NOMO-1 (cell line): ENCODE data around the gene TBL1Y.
"Not testable (repeated sequence)": the region's sequence is repeated elsewhere in the genome, so short reads cannot be mapped to it uniquely, and the experiment has no call there.

Source experiments
- DNase-seq, 2 experiments: peaks; one replicate each; lab custom pipeline; 2025; ENCODE audit not compliant: unreplicated experiment in 2 of 2; lab: John Stamatoyannopoulos, UW

TBL1Y gene

GRCh38 chrY:6910372-6911252 is at the start of gene TBL1Y:
Gene TBL1Y, plus strand, starts transcription at chrY:6910697. Its CDS starts 114,388 bp downstream, at chrY:7025085.
- no peak for DNase-seq

DNA sequence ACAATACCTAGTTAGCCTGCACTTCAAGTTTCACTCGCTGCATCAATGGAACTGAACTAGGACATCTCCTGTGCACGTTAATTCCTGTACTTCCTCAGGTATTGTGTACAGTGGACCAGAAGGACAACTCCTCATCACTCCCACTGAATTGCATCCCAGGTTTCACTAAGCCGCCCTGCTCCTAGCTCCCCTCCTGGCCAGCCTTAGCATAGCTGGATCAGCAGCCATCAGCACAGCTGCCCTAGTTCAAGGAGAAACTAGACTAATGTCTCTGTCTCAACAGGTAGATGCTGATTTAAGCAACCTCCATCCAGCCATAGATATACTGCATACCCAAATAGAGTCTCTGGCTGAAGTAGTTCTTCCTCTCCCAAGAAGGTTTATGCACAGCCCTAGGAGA is 16.0 kb upstream of the TBL1Y start:
- DNase-seq = no peak

DNA sequence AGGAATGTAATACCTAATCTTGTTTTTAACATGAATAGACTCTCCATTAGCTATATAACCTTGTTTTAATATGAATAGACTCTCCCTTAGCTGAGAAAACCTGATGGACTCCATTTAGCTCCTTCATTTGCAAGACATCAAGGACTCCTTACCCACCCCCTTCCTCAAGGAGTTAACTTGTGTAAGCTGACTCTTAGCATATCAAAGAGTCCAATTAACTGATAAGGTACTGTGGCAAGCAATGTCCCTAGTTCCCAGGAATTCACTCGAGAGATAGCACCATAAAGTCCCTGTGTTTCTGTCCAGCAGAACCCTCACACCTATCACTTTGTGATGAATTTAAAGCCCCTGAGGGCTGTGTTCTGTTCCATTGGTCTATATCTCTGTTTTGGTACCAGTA is 15.3 kb upstream of the TBL1Y start:
- no peak for DNase-seq

DNA sequence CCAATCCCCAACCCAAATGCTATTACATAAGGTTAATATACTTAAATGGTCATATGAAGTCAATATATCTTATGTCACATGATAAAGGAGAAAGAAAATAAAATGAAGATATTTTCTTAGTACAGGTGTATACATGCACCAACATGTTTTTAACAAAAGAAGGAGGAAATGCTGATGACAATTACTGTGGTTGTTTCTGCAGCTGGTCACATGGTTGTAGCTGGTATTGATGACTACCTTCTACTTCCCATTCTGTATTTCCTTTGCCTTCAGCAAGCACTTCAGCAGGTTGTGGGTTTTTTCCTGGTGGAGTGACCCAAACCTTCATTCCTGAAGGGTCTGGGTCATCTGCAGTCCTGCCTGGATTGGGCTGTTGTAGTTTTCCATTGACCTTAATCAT is 8.4 kb upstream of the TBL1Y start:
- not testable (repeated sequence) for DNase-seq

GRCh38 chrY:6907591-6907990 is 2.9 kb upstream of the TBL1Y start:
- DNase-seq = no peak

DNA sequence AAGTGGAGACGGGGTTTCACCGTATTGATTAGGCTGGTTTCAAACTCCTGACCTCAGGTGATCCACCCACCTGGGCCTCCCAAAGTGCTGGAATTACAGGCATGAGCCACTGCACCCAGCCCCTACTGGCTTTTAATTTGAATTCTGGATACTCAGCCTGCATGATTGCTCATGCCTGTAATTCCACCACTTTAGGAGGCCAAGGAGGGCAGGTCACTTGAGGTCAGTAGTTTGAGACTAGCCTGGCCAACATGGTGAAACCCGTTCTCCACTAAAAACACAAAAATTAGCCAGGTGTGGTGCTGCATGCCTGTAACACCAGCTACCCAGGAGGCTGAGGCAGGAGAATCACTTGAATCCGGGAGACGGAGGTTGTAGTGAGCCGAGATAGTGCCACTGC is 2.5 kb upstream of the TBL1Y start:
- DNase-seq = not testable (repeated sequence)

GRCh38 chrY:6909118-6909521 is 1.4 kb upstream of the TBL1Y start:
- DNase-seq = no peak

DNA sequence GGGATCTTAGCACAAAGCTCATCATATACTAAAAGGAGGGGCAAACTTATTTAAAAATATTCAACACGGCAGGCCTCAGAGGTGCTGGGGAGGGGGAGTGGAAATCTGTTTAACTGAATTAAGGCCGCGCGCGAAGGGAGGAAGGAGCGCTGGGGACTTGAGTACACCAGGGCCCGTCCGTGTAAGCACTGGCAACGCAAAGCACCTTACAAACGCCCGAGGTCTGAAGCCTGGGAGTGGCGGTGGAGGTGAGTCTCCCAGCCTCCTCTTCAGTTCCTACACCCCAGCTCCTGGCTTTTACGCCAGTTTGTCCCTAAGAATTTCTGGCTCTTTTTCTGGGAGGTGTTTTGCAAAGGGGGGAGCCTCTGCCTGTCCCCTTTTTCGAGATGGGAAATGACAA is 641 bp upstream of the TBL1Y start:
- DNase-seq = no peak

- no peak for DNase-seq
Measured at GRCh38 chrY:6911253-6911881, 870 bp downstream of the TBL1Y start, which contains the start of gene AMELY. Gene AMELY, minus strand, starts transcription at chrY:6911752. Its CDS starts 39,144 bp downstream, at chrY:6872608.

- no peak for DNase-seq
Measured at GRCh38 chrY:6913362-6913761, 2.9 kb downstream of the TBL1Y start.

DNA sequence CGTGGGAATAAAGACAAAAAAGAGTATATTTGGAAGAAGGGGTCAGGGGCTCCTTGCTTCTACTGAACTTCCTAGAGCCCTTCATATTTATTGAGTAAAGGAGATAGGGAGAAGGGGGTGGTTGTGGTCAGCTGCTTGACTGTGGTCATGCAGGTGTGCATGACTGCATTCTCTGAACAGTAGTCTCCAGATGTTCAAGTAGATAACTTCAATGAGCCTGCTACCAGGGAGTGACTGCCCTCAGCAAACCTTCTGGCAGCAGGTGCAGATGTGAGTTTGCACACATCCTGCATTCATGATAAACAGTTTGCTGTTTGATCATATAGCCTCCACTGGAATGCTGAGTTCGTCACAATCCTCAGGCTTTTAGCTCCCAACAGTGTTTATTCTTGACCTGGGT is 10.6 kb downstream of the TBL1Y start:
- no peak for DNase-seq

- DNase-seq = no peak
Measured at GRCh38 chrY:6928265-6928664, 17.8 kb downstream of the TBL1Y start.

- DNase-seq = no peak
Measured at GRCh38 chrY:6929237-6929636, 18.7 kb downstream of the TBL1Y start.

DNA sequence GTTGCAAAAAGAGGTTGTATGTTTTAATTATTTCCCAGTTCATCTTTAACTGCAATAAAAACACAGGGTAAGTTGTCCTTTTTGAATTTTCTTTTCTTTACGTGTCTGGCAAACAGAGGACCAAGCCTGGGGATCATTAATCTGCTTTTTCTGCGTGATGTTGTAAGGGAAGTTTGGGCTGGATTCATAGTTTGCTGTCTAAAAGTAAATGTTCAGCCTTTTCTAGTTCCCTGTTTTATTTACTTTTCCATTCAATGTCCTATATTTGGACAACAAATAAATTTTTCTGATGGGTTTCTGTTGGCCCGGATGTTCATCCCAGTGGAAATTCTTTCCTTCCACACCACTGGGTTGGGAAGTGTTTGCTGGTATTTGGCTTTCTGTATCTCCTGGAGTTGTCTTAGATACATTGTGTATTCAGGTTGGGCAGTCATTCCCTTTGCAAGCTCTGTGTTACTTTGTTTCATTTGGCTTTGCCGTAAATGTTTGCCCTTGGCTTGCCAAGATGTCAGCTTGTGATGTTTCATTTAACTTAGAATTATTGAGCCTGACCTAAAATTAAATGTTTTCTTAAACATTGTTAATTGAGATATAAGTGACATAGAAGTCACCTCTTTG is 21.4 kb downstream of the TBL1Y start:
- no peak for DNase-seq

GRCh38 chrY:6935497-6935896 is 25.0 kb downstream of the TBL1Y start:
- DNase-seq = no peak

DNA sequence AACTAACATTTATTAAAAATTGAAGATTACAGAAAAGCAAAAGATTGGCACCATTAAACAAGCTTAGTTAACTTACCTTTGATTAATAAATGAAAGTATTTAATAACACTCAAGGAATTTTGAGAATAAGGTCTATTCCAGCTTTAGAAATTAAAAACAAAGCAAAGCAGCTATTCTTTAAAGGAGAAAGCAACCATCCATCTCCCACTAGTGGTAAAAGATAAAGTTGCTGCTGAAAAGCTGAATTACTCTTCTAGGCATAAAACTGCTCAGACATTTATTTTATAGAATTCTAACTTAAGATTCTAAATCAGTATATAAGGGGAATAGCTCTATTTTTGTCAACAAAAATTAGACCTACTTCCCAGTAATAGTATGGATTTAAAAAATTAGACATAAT is 37.2 kb downstream of the TBL1Y start:
- DNase-seq = no peak

GRCh38 chrY:6948378-6948777 is 37.9 kb downstream of the TBL1Y start:
- DNase-seq = no peak

DNA sequence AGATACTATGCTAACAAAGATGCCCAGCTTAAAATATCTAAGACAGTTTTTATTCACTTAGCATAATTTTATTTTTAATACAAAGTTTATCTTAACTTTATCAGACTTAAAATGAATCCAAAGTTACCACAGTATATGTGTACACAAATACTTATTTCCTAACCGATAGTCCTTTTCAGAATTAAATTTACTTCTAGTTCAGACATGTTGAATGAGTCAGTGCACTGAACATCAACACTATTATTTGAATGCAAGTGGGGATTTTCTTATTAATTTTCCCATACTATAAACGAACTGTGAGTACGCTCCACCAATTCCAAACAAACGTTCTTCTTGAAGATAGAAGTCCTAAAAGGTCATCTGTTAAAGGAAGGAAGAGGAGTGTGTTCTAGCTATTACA is 39.5 kb downstream of the TBL1Y start:
- no peak for DNase-seq

GRCh38 chrY:6964732-6965131 is 54.2 kb downstream of the TBL1Y start:
- no peak for DNase-seq

DNA sequence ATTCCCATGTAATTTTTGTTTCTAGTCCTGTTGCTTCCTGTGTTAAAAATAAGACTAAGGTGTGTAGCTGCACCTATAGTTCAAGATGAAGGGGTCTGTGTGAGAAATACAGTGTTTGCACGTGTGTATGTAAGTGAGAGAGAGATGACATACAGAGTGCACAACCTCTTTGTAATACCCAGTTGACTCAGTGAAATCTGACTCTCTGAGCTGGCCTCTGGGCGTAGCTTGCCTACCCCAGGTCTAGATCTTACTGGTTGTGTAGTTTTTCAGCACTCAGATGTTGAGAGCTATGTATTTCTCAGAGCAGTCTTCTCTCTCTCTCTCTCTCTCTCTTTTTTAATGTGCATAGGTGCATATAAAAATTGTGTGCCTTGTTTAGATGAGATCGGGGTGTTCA is 56.0 kb downstream of the TBL1Y start:
- DNase-seq = no peak

- no peak for DNase-seq
Measured at GRCh38 chrY:6967736-6968135, 57.2 kb downstream of the TBL1Y start.

- DNase-seq = no peak
Measured at GRCh38 chrY:6968191-6968590, 57.7 kb downstream of the TBL1Y start.
